PC-3 (cell line): ENCODE data around the gene ALDH7A1. TPM values are rescaled to one million over a fixed set of nuclear protein-coding genes. Genes with fewer than 3 reads are reported as not detected.
"Not testable (repeated sequence)": the region's sequence is repeated elsewhere in the genome, so short reads cannot be mapped to it uniquely, and the experiment has no call there.

Experiments used
- ATAC-seq: fragments of 200-7000 bp; cut with Tn5 transposase; 2 replicates; pipeline ENCODE4 v1.9.1; 2020; ENCODE audit warnings: mild to moderate bottlenecking, moderate library complexity
- BruUV-seq: library from RNA; stranded (reverse); fragments of 400-500 nt; replicated peaks from 2 replicates; lab custom pipeline; 2021; lab: Mats Ljungman, UMichigan
- CTCF ChIA-PET: fragments of 300-600 bp; sonication (Branson Sonifier 250); formaldehyde crosslinking; loops from one replicate; lab custom pipeline; 2022; ENCODE audit warnings: antibody characterized with exemption; lab: Charles Lee
- POLR2A ChIA-PET: fragments of 300-600 bp; sonication (Branson Sonifier 250); formaldehyde crosslinking; loops from one replicate; lab custom pipeline; 2022; ENCODE audit warnings: antibody characterized with exemption; ENCODE audit not compliant: unreplicated experiment; lab: Charles Lee
- DNase-seq: peaks from one replicate; pipeline ENCODE4 v3.0.0-alpha.2; 2015
- H2AFZ ChIP-seq: fragments of 300-600 bp; sonication (generic); 2 replicates; pipeline ENCODE4 v1.6.0; 2016; ENCODE audit warnings: antibody characterized with exemption, low read length
- H3F3A ChIP-seq: fragments of 300-600 bp; sonication (generic); one replicate; pipeline ENCODE4 v1.6.0; 2017; ENCODE audit warnings: antibody characterized with exemption, low read length, control low read depth, mild to moderate bottlenecking; ENCODE audit not compliant: unreplicated experiment
- H3K27ac ChIP-seq: fragments of 300-600 bp; sonication (generic); 2 replicates; pipeline ENCODE4 v1.5.1; 2016; ENCODE audit warnings: mild to moderate bottlenecking, low read length
- H3K27me3 ChIP-seq: fragments of 300-600 bp; sonication (generic); 2 replicates; pipeline ENCODE4 v1.6.1; 2016; ENCODE audit warnings: low read length, mixed read lengths
- H3K36me3 ChIP-seq: fragments of 300-600 bp; sonication (generic); 2 replicates; pipeline ENCODE4 v1.6.1; 2016; ENCODE audit warnings: low read depth, mixed run types, low read length, mixed read lengths
- H3K4me1 ChIP-seq: fragments of 300-600 bp; sonication (generic); 2 replicates; pipeline ENCODE4 v1.5.1; 2016; ENCODE audit warnings: low read length; ENCODE audit not compliant: insufficient read depth
- H3K4me2 ChIP-seq: fragments of 300-600 bp; sonication (generic); 2 replicates; pipeline ENCODE4 v1.6.0; 2016; ENCODE audit warnings: low read length
- H3K4me3 ChIP-seq: fragments of 300-600 bp; sonication (generic); 2 replicates; pipeline ENCODE4 v1.5.1; 2016; ENCODE audit warnings: mild to moderate bottlenecking, low read length, mixed read lengths
- H3K79me2 ChIP-seq: fragments of 300-600 bp; sonication (generic); 2 replicates; pipeline ENCODE4 v1.6.1; 2017; ENCODE audit warnings: low read length, mixed read lengths
- H3K9ac ChIP-seq: fragments of 300-600 bp; sonication (generic); 2 replicates; pipeline ENCODE4 v1.6.0; 2016; ENCODE audit warnings: mild to moderate bottlenecking, low read length
- H3K9me2 ChIP-seq: fragments of 300-600 bp; sonication (generic); replicated peaks from 2 replicates; pipeline ENCODE4 v1.6.1; 2016; ENCODE audit warnings: mixed run types, low read length, mixed read lengths
- H3K9me3 ChIP-seq: fragments of 300-600 bp; sonication (generic); 2 replicates; pipeline ENCODE4 v1.6.1; 2016; ENCODE audit warnings: low read length, mixed read lengths
- H4K20me1 ChIP-seq: fragments of 300-600 bp; sonication (generic); 2 replicates; pipeline ENCODE4 v1.6.1; 2016; ENCODE audit warnings: low read length, mixed read lengths
- EZH2 ChIP-seq: fragments of 300-600 bp; sonication (generic); IDR thresholded peaks from one replicate; pipeline ENCODE4 v1.6.1; 2017; ENCODE audit warnings: antibody characterized with exemption, mild to moderate bottlenecking, low read length; ENCODE audit not compliant: unreplicated experiment
- EZH2phosphoT487 ChIP-seq: fragments of 300-600 bp; sonication (generic); IDR thresholded peaks from 2 replicates; pipeline ENCODE4 v1.6.1; 2018; ENCODE audit warnings: mild to moderate bottlenecking, antibody characterized with exemption, low read length, borderline replicate concordance
- intact Hi-C: fragments of 100-400 bp; cut with micrococcal nuclease; formaldehyde crosslinking; loops from 2 replicates; pipeline ENCODE4 v1.9.0; 2023
- total RNA-seq: library from RNA; depleted of rRNA; stranded (reverse); fragments of >200 nt; gene quantifications from 2 replicates; pipeline ENCODE4 v1.2.3, GENCODE V29; 2014
- TF ChIP-seq, protein P1 (sequence below): fragments of 300-600 bp; sonication (generic); conservative IDR thresholded peaks from 2 replicates; pipeline ENCODE4 v1.5.1; 2017; ENCODE audit warnings: antibody characterized with exemption, low read depth, mild to moderate bottlenecking, low read length

The ALDH7A1 gene
- total RNA-seq, 1 experiment from 2014 or later: 45.9 TPM

DNA sequence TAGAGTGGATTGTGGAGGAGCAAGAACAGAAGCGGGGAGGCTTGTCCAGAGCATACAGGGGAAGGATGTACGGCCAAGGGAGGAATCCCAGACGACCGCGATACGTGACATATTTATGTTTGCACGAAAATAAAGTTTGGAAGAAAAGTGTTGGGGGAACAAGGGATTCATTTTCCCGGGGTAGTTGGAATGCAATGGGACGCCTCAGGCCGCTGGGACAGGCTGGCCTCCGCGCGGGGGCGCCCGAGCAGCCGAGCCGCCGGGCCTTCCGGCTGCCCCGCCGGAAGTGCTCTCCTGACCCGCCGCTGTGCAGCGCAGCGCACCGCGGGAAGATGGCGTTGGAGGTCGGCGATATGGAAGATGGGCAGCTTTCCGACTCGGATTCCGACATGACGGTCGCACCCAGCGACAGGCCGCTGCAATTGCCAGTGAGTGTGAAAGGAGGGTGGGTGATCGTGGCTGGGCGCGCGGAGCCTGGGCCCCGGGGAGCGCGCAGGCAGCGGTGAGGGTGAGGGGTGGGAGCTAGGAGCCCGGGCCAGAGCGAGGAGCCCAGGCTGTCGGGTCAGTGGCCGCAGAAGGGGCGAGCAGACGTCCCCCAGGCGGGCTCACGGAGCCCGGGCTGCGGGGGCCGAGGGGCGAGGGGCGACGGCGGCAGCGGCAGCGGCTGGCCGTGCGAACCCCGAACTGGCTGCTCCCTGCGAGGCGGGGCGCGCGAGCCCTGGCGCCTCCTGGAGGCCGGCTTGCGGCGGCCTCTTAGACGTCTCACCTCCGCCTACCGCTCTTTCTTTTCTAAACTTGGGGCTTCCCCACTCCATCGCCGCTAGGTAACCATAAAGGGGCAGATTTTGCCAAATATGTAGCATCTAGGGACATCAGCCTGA is 5.9 kb upstream of the ALDH7A1 start, which contains the start of gene PHAX:
PHAX (plus strand) TSS at position 317 of the 881 bp plus-strand sequence; CDS start at position 333, 16 bp downstream.
- BruUV-seq: no TSS peak
- ChIA-PET POLR2A (interaction anchor here (0.6 to 0.7 kb wide), 2 partner anchors 247 to 1285 kb away, joined by 5 to 9 read pairs; no protein-coding TSS in a partner anchor), CTCF (no interaction called here)
- no peaks in the 10 kb centered on the region for H3K9me3 ChIP-seq
- peaks cover 50% of the 10 kb centered on the region for H3K79me2 ChIP-seq
- peak; percentile 76 for DNase-seq
- peak within 1 kb of the TSS; percentile 91 for H3K9ac ChIP-seq
- H3F3A ChIP-seq: peaks cover 3% of the 10 kb centered on the region
- H3K4me3 ChIP-seq: peak within 1 kb of the TSS; percentile 99
- peaks cover 14% of the 10 kb centered on the region; the same call in 1 of the 2 replicates for H4K20me1 ChIP-seq
- H3K27me3 ChIP-seq: no peaks in the 10 kb centered on the region
- H3K4me2 ChIP-seq: peak within 1 kb of the TSS; percentile 90
- peak; percentile 88 for ATAC-seq
- intact Hi-C loops: loop anchor here (2.0 kb wide), 1 partner anchor 176 kb away; the partner anchor contains the start of gene LMNB1
- H3K9me2 ChIP-seq: no peaks in the 10 kb centered on the region
- H3K27ac ChIP-seq: peak within 1 kb of the TSS; percentile 49
- TF ChIP-seq EZH2 (no peak), EZH2phosphoT487 (no peak)
- TF ChIP-seq, protein P1, sequence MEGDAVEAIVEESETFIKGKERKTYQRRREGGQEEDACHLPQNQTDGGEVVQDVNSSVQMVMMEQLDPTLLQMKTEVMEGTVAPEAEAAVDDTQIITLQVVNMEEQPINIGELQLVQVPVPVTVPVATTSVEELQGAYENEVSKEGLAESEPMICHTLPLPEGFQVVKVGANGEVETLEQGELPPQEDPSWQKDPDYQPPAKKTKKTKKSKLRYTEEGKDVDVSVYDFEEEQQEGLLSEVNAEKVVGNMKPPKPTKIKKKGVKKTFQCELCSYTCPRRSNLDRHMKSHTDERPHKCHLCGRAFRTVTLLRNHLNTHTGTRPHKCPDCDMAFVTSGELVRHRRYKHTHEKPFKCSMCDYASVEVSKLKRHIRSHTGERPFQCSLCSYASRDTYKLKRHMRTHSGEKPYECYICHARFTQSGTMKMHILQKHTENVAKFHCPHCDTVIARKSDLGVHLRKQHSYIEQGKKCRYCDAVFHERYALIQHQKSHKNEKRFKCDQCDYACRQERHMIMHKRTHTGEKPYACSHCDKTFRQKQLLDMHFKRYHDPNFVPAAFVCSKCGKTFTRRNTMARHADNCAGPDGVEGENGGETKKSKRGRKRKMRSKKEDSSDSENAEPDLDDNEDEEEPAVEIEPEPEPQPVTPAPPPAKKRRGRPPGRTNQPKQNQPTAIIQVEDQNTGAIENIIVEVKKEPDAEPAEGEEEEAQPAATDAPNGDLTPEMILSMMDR: peak; percentile 62
- peaks cover 23% of the 10 kb centered on the region for H3K4me1 ChIP-seq
- peaks cover 10% of the 10 kb centered on the region for H3K36me3 ChIP-seq
- peak within 1 kb of the TSS; percentile 88 for H2AFZ ChIP-seq

DNA sequence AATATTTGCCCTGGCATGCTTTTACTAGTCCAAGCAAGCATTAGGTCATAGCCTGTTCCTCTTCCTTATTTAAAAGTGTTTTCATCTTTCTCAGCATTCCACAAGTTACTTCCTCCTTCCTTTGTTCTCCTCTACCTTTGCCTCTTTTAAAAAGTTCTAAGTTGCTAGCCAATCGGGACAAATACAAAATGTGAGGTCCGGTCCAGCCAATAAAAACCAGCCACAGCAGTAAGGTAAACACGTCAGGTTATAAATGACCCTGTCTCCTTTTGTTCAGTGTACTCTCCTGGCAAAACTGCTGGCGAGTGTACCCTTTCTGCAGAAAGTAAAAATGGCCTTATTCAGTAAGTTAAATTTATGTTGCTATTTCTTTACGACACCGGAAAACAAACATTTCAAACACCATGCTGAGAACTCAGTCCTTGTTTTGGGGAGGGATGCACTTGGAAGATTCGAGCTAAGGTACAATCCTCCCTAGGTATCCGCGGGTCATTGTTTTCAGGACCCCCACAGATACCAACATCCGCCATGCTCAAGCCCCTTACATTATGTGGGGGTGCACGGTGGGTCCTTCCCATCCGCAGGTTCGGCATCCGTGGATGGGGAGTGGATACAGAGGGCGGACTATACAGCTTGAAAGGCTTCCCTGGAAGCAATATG is 5.1 kb upstream of the ALDH7A1 start:
- intact Hi-C loops: loop anchor here (2.0 to 10.0 kb wide), 3 partner anchors 58 to 177 kb away; partner anchors contain the start of genes GRAMD2B and LMNB1
- ATAC-seq: peak; percentile 45
- POLR2A ChIA-PET: interaction anchor here (0.7 kb wide), 1 partner anchor 1286 kb away, joined by 5 read pairs; no protein-coding TSS in a partner anchor
- BruUV-seq: TSS peak; percentile 94
- H3K9me2 ChIP-seq, H3F3A ChIP-seq, H3K9me3 ChIP-seq, H3K27me3 ChIP-seq, H3K36me3 ChIP-seq, H4K20me1 ChIP-seq: not testable (repeated sequence)
- Histone ChIP-seq H3K4me2 (peak overlapping the region; percentile 90), H3K79me2 (peaks cover 42% of the 10 kb centered on the region), H3K4me3 (peak overlapping the region; percentile 99), H3K9ac (peak overlapping the region; percentile 91), H3K4me1 (peaks cover 18% of the 10 kb centered on the region), H3K27ac (peak overlapping the region; percentile 49), H2AFZ (peak overlapping the region; percentile 88)
- CTCF ChIA-PET: interaction anchor here (0.6 kb wide), 1 partner anchor 1827 kb away, joined by 4 read pairs; no protein-coding TSS in a partner anchor
- DNase-seq: peak; percentile 58

DNA sequence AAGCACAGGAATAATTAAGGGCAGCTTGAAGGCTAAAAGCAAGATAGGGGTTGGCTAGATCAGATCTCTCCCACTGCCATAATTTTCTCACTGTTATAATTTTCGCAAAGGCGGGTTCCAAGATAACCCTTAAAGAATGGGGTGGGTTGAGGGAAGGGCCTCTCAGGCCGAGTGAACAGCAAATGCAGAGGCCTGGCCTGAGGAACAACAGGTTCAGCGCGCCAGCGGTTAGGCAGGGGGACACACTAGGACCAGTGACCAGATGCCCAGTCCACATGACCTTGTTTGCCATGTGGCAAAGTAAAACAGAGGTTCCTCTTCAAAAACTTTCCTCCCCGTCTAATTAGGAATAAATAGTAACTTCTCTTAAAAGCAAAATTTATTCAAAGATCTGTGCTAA is 4.5 kb upstream of the ALDH7A1 start:
- BruUV-seq: TSS peak; percentile 39
- H3K4me3 ChIP-seq: no peak overlapping the region; the same call in 1 of the 2 replicates
- CTCF ChIA-PET: interaction anchor here (0.6 kb wide), 1 partner anchor 1827 kb away, joined by 4 read pairs; no protein-coding TSS in a partner anchor

More for the DNA sequence above, 4.5 kb upstream of the ALDH7A1 start:
- Histone ChIP-seq H3K9me3 (no peaks in the 10 kb centered on the region), H3K9me2 (no peaks in the 10 kb centered on the region), H3F3A (peaks cover 3% of the 10 kb centered on the region), H3K9ac (no peak overlapping the region), H3K27ac (peak overlapping the region; percentile 49), H3K36me3 (peaks cover 10% of the 10 kb centered on the region), H3K4me1 (peaks cover 16% of the 10 kb centered on the region), H3K79me2 (peaks cover 42% of the 10 kb centered on the region), H4K20me1 (0 out of 2 replicates have a peak, but pooled peaks cover 9% of the 10 kb centered on the region), H3K4me2 (peak overlapping the region; percentile 90), H2AFZ (peak overlapping the region; percentile 88; the same call in 1 of the 2 replicates), H3K27me3 (no peaks in the 10 kb centered on the region)
- intact Hi-C loops: loop anchor here (5.0 to 10.0 kb wide), 2 partner anchors 57 to 175 kb away; partner anchors contain the start of gene GRAMD2B
- ATAC-seq (no peak), DNase-seq (no peak)
- POLR2A ChIA-PET: no interaction called here
- TF ChIP-seq EZH2: no peak
- TF ChIP-seq EZH2phosphoT487: no peak
- TF ChIP-seq, protein P1: no peak
